Endometrium (tissue), 2 donors: ENCODE data around the gene SPTBN4.
"Not testable (repeated sequence)": the region's sequence is repeated elsewhere in the genome, so short reads cannot be mapped to it uniquely, and the experiment has no call there.

ENCODE experiments used
- FAIRE-seq: peaks from 2 replicates; lab custom pipeline; 2012; peaks lifted over from hg19 to GRCh38; lab: Jason Lieb, UNC
- donor health status: control.
- donor health status: control.

The SPTBN4 gene

GRCh38 chr19:40441719-40442253, 25.0 kb upstream of the SPTBN4 start:
- FAIRE-seq = no peak

- no peak for FAIRE-seq
Observed at GRCh38 chr19:40442328-40443130, 24.3 kb upstream of the SPTBN4 start.

- FAIRE-seq = peak; percentile 95
Observed at GRCh38 chr19:40443131-40443999, 23.4 kb upstream of the SPTBN4 start.

DNA sequence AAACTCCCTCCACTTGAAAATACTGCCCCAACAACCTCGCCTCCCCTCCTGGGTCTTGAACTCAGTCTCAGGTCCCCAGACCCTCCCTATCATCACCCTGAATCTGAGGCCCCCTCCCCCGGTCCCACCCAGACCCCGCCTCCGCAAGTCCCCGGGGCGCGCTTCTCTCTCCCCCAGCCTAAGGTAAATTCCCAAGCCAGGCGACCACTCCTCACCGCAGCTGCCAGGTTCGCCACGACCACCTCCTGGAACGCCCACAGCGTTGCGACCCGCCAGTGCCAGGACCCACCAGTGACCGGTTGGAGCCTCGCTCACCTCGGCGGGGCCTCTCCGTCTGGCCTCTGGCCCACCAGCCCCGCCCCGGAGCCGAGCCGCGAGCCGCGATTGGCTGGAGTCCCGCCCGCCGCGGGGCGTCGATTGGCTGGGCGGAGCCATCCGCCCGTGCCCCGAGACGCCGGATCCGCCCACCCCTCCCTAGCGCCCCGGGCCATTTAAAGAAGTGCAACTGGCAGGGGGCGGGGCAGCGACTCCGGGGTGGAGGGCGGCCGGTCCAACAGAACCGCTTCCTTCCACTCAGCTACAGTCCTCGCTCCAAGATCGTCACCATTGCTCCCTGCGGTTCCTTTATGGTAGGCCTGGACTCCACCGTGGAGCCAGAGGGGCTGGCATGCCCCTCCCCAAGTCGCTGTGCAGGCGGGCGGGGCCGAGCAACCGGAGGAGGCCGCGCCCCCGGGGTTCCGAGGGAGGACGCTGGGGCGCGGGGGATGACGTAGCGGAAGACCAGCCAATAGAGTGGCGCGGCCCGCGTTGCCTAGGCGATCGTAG, 22.6 kb upstream of the SPTBN4 start, which contains the start of gene SERTAD3:
SERTAD3 (minus strand) TSS at position 336 of the 825 bp plus-strand sequence. CDS start 2,255 bp downstream, outside the sequence.
- FAIRE-seq = no peak

DNA sequence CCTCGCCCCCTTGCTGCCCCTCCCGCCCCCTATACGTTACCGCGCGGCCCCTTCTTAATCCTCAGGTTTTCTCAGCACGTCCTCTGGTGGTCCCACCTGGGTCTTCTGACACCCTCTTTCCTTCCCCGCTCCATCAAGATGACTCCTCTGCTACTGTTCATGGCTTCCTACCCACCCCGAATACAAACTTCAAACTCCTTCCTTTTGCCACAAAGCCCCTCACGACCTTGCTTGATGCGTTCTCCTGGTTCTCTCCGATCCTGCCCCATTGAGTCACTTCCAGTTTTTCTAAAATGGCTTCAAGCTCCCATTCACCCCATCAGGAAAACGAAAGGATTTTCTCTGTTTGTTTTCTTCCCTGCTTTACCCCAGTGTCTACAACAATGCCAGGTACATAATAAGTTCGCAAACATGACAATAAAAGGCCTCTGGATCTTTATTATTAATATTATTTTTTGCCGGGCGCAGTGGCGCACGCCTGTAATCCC, 21.9 kb upstream of the SPTBN4 start:
- FAIRE-seq = no peak

DNA sequence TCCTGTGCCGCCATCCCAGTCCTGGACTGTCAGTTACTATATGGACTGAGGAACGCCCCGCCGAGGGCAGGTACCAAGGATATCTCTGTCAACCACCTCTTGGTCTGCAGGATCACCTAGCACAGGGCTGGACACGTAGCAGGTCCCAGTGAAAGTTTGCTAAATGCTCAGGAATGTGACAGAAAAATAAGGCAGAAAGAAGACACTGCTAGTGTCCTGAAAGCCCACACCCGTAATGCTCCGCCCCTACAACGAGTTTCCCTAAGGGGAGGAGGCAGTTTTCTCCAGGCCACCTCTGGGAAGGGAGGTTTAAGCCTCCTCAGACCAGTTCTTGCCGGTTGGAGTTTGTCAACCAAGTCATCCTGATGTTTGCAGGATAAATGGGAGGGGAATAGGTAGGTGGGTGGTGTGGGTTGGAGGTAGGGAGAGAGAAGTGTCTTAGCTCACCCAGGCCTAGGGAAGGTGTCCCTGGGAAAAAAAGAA, 21.0 kb upstream of the SPTBN4 start:
- no peak for FAIRE-seq

- FAIRE-seq = no peak
Observed at GRCh38 chr19:40446263-40446784, 20.5 kb upstream of the SPTBN4 start.

- FAIRE-seq = no peak
Observed at GRCh38 chr19:40449506-40449905, 17.3 kb upstream of the SPTBN4 start.

GRCh38 chr19:40450664-40451063, 16.1 kb upstream of the SPTBN4 start:
- no peak for FAIRE-seq

DNA sequence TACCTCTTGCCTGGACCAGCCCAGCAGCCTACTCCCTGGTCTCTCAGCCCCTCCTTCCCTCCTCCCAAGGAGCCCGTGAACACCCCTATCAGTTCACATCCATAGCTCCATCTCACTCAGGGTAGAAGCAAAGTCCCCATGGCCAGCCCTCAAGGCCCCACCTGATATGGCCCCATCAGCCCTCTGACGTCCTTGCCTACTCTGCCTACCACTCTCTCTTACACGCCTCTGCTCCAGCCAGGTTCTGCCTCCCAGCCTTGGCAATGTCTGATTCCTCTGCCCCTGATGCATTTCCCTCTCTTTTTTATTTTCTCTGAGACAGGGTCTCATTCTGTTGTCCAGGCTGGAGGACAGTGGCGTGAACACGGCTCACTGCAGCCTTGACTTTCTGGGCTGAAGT, 14.8 kb upstream of the SPTBN4 start:
- FAIRE-seq = no peak

GRCh38 chr19:40453151-40453735, 13.6 kb upstream of the SPTBN4 start:
- no peak for FAIRE-seq

DNA sequence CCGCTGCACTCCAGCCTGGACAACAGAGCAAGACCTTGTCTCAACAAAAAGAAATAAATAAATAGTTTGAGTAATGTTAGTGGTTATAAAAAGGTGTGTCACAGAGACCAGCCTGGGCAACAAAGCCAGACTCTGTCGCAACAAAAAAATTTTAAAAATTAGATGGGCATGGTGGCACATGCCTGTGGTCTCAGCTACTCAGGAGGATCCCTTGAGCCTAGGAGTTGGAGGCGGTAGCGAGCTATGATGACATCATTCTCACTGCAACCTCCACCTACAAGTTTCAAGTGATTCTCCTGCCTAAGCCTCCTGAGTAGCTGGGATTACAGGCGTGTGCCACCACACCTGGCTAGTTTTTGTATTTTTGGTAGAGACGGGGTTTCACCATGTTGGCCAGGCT, 12.9 kb upstream of the SPTBN4 start:
- not testable (repeated sequence) for FAIRE-seq

DNA sequence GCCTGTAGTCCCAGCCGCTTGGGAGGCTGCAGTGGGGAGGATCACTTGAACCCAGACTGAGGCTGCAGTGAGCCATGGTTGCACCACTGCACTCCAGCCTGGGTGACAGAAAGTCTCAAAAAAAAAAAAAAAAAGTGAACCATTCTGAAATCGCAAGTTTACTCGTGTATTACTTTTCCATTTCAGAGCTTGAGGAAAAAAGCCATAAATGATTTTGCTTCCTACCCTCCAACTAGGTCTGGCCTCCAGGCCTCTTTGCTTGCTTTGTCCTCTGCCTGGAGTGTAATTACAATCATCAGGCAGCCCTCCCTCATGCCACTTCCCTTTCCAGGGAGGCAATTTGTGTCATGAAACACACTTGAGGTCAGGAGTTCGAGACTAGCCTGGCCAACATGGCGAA, 9.8 kb upstream of the SPTBN4 start:
- no peak for FAIRE-seq

GRCh38 chr19:40457953-40458596, 8.7 kb upstream of the SPTBN4 start:
- FAIRE-seq = no peak

- FAIRE-seq = no peak
Observed at GRCh38 chr19:40458597-40458974, 8.2 kb upstream of the SPTBN4 start.

GRCh38 chr19:40460185-40460584, 6.6 kb upstream of the SPTBN4 start:
- no peak for FAIRE-seq

GRCh38 chr19:40461669-40462221, 5.1 kb upstream of the SPTBN4 start:
- FAIRE-seq = no peak

GRCh38 chr19:40463587-40464037, 3.2 kb upstream of the SPTBN4 start:
- not testable (repeated sequence) for FAIRE-seq

GRCh38 chr19:40464059-40465024, 2.5 kb upstream of the SPTBN4 start:
- no peak for FAIRE-seq
